Measurements from ENCODE around the gene EXT2.

DNA sequence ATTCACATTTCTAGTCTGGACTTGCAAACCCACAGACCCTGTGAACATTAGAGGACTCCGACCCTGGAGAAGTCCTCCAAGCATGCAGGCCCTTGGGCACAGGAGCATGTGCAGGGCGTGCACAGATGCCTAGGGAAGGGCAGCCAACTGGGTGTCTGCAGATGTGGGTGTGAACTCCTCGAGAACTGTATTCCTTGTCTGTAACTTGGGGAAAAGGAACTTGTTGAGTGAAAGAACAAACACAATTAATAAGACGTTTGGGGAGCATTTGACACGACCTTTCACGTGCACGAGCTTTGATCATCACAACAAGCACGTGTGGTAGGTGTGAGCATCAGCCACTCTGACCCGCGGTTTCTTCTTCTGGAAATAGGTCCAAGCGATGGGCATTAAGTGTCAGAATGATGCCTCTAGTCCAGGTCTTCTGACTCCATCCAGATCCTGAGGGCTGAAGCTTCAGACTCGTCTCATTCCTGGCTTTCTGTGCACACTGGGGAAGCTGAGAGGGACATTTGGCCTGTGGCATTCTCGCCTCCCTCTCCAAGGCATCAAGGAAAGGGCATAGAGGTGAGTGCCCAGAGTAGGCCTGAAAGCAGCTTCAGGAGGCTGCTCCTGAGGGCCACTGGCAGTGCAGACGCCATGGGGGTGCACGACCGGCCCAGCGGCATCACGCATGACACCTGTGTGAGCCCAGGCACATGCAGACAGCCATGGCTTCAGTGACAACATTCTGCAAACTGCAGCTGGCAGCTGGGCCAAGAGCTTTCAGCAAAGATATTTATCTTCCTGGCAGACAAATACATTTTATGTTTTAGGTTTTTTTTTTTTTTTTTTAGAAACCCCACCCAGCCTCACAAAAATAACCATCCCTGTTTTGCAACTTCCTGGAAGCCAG, 182.0 kb downstream of the EXT2 start:
- TF ChIP-seq CTCF (IDR thresholded peaks at IDR 0.05; ENCODE audit: low read length) (no peak), EZH2 (optimal IDR thresholded peaks at IDR 0.05; ENCODE audit: low read depth, low read length) (no peak)

Measured in MM.1S (cell line).